Mononuclear cell (primary cell): ENCODE data around the gene THADA. TPM values are rescaled to one million over a fixed set of nuclear protein-coding genes. Genes with fewer than 3 reads are reported as not detected.

Experiments used
- H3K27me3 ChIP-seq: 2 replicates; pipeline ENCODE4 v1.6.0; 2011; ENCODE audit warnings: low read length, control low read depth; ENCODE audit not compliant: insufficient read depth
- H3K4me1 ChIP-seq: 2 replicates; pipeline ENCODE4 v1.5.1; 2011; ENCODE audit warnings: mild to moderate bottlenecking, low read length, control low read depth; ENCODE audit not compliant: insufficient read depth
- H3K4me3 ChIP-seq: 2 replicates; pipeline ENCODE4 v1.5.1; 2011; ENCODE audit warnings: mild to moderate bottlenecking, low read length, moderate library complexity
- H3K9me3 ChIP-seq: 2 replicates; pipeline ENCODE4 v1.5.1; 2011; ENCODE audit warnings: low read depth, mild to moderate bottlenecking, control low read depth, low read length
- total RNA-seq: library from RNA; depleted of rRNA; stranded (reverse); fragments of >200 nt; gene quantifications from one replicate; pipeline ENCODE4 v1.2.3, GENCODE V29; 2012

Gene THADA
- total RNA-seq, 1 donor: 25.5 TPM

GRCh38 chr2:43424262-43425207, 171.3 kb downstream of the THADA start:
- Histone ChIP-seq H3K4me3 (no peak overlapping the region), H3K9me3 (no peaks in the 10 kb centered on the region), H3K27me3 (no peaks in the 10 kb centered on the region), H3K4me1 (peaks cover 48% of the 10 kb centered on the region)

- H3K9me3 ChIP-seq: no peaks in the 10 kb centered on the region
- no peaks in the 10 kb centered on the region for H3K27me3 ChIP-seq
- peaks cover 54% of the 10 kb centered on the region for H3K4me1 ChIP-seq
- H3K4me3 ChIP-seq: no peak overlapping the region
These were observed 171.9 kb downstream of the THADA start for GRCh38 chr2:43423941-43424261.

GRCh38 chr2:43421194-43421593, 174.6 kb downstream of the THADA start:
- peaks cover 64% of the 10 kb centered on the region for H3K4me1 ChIP-seq

GRCh38 chr2:43420389-43420801, 175.4 kb downstream of the THADA start:
- Histone ChIP-seq H3K9me3 (no peaks in the 10 kb centered on the region), H3K4me1 (peaks cover 62% of the 10 kb centered on the region), H3K27me3 (no peaks in the 10 kb centered on the region), H3K4me3 (no peak overlapping the region)

More at GRCh38 chr2:43421194-43421593, 174.6 kb downstream of the THADA start:
- no peak overlapping the region for H3K4me3 ChIP-seq
- no peaks in the 10 kb centered on the region for H3K9me3 ChIP-seq
- H3K27me3 ChIP-seq: no peaks in the 10 kb centered on the region

- no peaks in the 10 kb centered on the region for H3K9me3 ChIP-seq
- no peaks in the 10 kb centered on the region for H3K27me3 ChIP-seq
- peaks cover 59% of the 10 kb centered on the region for H3K4me1 ChIP-seq
- no peak overlapping the region for H3K4me3 ChIP-seq
These were observed 176.0 kb downstream of the THADA start for GRCh38 chr2:43419876-43420275.

GRCh38 chr2:43419243-43419642, 176.6 kb downstream of the THADA start:
- H3K27me3 ChIP-seq: no peaks in the 10 kb centered on the region
- no peaks in the 10 kb centered on the region for H3K9me3 ChIP-seq
- peaks cover 53% of the 10 kb centered on the region for H3K4me1 ChIP-seq
- no peak overlapping the region for H3K4me3 ChIP-seq

GRCh38 chr2:43418680-43419079, 177.2 kb downstream of the THADA start:
- Histone ChIP-seq H3K27me3 (no peaks in the 10 kb centered on the region), H3K4me1 (peaks cover 47% of the 10 kb centered on the region), H3K9me3 (no peaks in the 10 kb centered on the region), H3K4me3 (no peak overlapping the region)

GRCh38 chr2:43417300-43417699, 178.5 kb downstream of the THADA start:
- Histone ChIP-seq H3K4me3 (no peak overlapping the region), H3K27me3 (no peaks in the 10 kb centered on the region), H3K4me1 (peaks cover 45% of the 10 kb centered on the region), H3K9me3 (no peaks in the 10 kb centered on the region)

- peaks cover 45% of the 10 kb centered on the region for H3K4me1 ChIP-seq
- H3K27me3 ChIP-seq: no peaks in the 10 kb centered on the region
These were observed 180.2 kb downstream of the THADA start for GRCh38 chr2:43415592-43415991.

GRCh38 chr2:43414586-43415135, 181.2 kb downstream of the THADA start:
- H3K4me1 ChIP-seq: peaks cover 39% of the 10 kb centered on the region
- no peaks in the 10 kb centered on the region for H3K9me3 ChIP-seq
- H3K27me3 ChIP-seq: no peaks in the 10 kb centered on the region
- no peak overlapping the region for H3K4me3 ChIP-seq

More at GRCh38 chr2:43415592-43415991, 180.2 kb downstream of the THADA start:
- H3K4me3 ChIP-seq: no peak overlapping the region
- no peaks in the 10 kb centered on the region for H3K9me3 ChIP-seq

GRCh38 chr2:43414033-43414432, 181.8 kb downstream of the THADA start:
- Histone ChIP-seq H3K4me1 (peaks cover 39% of the 10 kb centered on the region), H3K9me3 (no peaks in the 10 kb centered on the region), H3K4me3 (no peak overlapping the region), H3K27me3 (no peaks in the 10 kb centered on the region)

GRCh38 chr2:43412114-43412753, 183.6 kb downstream of the THADA start:
- H3K4me3 ChIP-seq: no peak overlapping the region
- no peaks in the 10 kb centered on the region for H3K9me3 ChIP-seq
- H3K4me1 ChIP-seq: peaks cover 33% of the 10 kb centered on the region
- no peaks in the 10 kb centered on the region for H3K27me3 ChIP-seq

GRCh38 chr2:43410055-43410604, 185.7 kb downstream of the THADA start:
- H3K4me1 ChIP-seq: peaks cover 38% of the 10 kb centered on the region
- H3K4me3 ChIP-seq: no peak overlapping the region
- H3K27me3 ChIP-seq: no peaks in the 10 kb centered on the region
- H3K9me3 ChIP-seq: no peaks in the 10 kb centered on the region

- H3K4me1 ChIP-seq: peaks cover 44% of the 10 kb centered on the region
- H3K27me3 ChIP-seq: no peaks in the 10 kb centered on the region
- no peak overlapping the region for H3K4me3 ChIP-seq
- no peaks in the 10 kb centered on the region for H3K9me3 ChIP-seq
These were observed 187.3 kb downstream of the THADA start for GRCh38 chr2:43408407-43409160.
